Ascending aorta (tissue), 2 donors: ENCODE measurements around the gene ZNF124. TPM values are rescaled to one million over a fixed set of nuclear protein-coding genes. Genes with fewer than 3 reads are reported as not detected.

ENCODE experiments used
- DNase-seq, 2 donors: peaks; one replicate each; pipeline ENCODE4 v3.0.0-alpha.2; 2019; ENCODE audit warnings: low spot score in 2 of 2
- H3K27ac ChIP-seq, 2 donors: fragments of 200-600 bp; sonication (generic); one replicate each; pipeline ENCODE4 v1.5.1; 2016 to 2017; ENCODE audit warnings: mild to moderate bottlenecking in 1 of 2
- H3K27me3 ChIP-seq: fragments of 200-600 bp; sonication (generic); one replicate; pipeline ENCODE4 v1.5.1; 2017
- H3K36me3 ChIP-seq, 2 donors: fragments of 200-600 bp; sonication (generic); one replicate each; pipeline ENCODE4 v1.5.1; 2016
- H3K4me1 ChIP-seq, 2 donors: fragments of 200-600 bp; sonication (generic); one replicate each; pipeline ENCODE4 v1.5.1; 2016 to 2017; ENCODE audit warnings: mild to moderate bottlenecking in 1 of 2
- H3K4me3 ChIP-seq, 2 donors: fragments of 200-600 bp; sonication (generic); one replicate each; pipeline ENCODE4 v1.5.1; 2016 to 2017; ENCODE audit warnings: mild to moderate bottlenecking in 1 of 2
- H3K9me3 ChIP-seq, 2 donors: fragments of 200-600 bp; sonication (generic); one replicate each; pipeline ENCODE4 v1.5.1; 2016
- intact Hi-C: fragments of 100-400 bp; cut with DNase I; formaldehyde crosslinking; loops from one replicate; pipeline ENCODE4 v1.15.1; 2023
- total RNA-seq: library from RNA; depleted of rRNA; stranded (reverse); fragments of >200 nt; gene quantifications from one replicate; pipeline ENCODE4 v1.1.0, GENCODE V29; 2016
- TF ChIP-seq, protein P1 (sequence below), 3 experiments: fragments of 200-600 bp in 2 of 3; fragments of 450-650 bp in 1 of 3; sonication (generic) in 2 of 3; IDR thresholded peaks; one replicate each; pipeline ENCODE4 v1.5.1; 2016 to 2019; ENCODE audit warnings: antibody characterized with exemption in 3 of 3, mild to moderate bottlenecking in 1 of 3, moderate library complexity in 1 of 3

The ZNF124 gene
- total RNA-seq, 1 donor from 2014 or later, result 33.1 TPM

DNA sequence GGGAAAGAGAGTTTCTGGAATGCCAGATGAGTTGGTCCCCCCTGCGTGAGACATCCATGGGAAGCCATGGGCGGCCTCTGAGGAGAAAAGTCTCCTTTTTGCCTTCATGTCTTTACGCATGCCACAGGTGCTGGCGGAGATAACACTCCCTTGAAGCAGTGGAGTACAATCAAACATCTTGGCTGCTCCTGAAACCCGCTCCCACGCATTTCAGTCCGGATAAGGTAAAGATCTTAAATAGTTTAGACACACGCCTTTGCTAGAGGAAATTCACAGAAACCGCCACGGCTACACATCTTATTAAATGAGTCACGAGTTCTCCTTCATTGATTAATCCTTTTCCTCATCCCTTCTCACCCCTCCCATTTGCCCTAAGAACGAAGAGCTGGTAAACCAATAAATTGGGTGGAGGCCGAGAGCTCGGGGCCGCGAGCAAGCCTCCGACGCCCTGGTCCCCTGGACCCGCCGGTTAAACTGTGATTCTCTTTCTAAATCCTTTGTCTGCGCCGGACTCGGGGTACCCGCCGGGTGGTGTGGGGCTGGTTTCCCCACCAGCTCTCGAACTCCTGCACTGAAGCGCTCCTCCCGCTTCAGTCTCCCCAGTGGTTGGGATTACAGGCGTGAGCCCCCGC is 61.1 kb downstream of the ZNF124 start:
- Histone ChIP-seq H3K27me3 (no peaks in the 10 kb centered on the region), H3K4me1 (peaks cover 6 to 7% of the 10 kb centered on the region in 2 donors), H3K36me3 (no peaks in the 10 kb centered on the region), H3K4me3 (peak overlapping the region; percentile 85 to 88), H3K27ac (peak overlapping the region; percentile 75 to 83), H3K9me3 (no peaks in the 10 kb centered on the region)
- intact Hi-C loops, result loop anchor here (5.0 kb wide), 3 partner anchors 62 to 222 kb away; partner anchors contain the start of genes ZNF124 and ZNF496
- TF ChIP-seq, protein P1, sequence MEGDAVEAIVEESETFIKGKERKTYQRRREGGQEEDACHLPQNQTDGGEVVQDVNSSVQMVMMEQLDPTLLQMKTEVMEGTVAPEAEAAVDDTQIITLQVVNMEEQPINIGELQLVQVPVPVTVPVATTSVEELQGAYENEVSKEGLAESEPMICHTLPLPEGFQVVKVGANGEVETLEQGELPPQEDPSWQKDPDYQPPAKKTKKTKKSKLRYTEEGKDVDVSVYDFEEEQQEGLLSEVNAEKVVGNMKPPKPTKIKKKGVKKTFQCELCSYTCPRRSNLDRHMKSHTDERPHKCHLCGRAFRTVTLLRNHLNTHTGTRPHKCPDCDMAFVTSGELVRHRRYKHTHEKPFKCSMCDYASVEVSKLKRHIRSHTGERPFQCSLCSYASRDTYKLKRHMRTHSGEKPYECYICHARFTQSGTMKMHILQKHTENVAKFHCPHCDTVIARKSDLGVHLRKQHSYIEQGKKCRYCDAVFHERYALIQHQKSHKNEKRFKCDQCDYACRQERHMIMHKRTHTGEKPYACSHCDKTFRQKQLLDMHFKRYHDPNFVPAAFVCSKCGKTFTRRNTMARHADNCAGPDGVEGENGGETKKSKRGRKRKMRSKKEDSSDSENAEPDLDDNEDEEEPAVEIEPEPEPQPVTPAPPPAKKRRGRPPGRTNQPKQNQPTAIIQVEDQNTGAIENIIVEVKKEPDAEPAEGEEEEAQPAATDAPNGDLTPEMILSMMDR (IDR thresholded peaks at IDR 0.05), result no peak
- no peak for DNase-seq

DNA sequence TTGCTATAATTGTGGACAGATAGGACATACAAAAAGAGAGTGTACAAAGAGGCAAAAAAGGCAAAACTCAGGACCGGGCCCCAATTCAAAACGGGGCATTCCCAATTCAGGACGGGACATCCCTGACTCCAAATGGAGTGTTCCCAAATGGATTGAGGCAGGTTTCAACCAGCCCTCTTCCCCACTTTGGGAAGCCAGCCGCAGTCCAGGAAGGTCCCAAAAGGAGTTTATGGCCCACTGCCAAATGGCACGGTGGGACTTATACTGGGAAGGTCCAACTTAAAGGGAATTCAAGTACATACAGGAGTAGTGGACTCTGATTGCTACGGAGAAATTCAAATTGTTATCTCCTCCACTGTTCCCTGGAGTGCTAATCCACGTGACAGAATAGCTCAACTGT is 64.1 kb downstream of the ZNF124 start:
- TF ChIP-seq, protein P1 (IDR thresholded peaks at IDR 0.05), result no peak
- no peak overlapping the region for H3K4me3 ChIP-seq
- no peak overlapping the region for H3K27ac ChIP-seq
- H3K4me1 ChIP-seq, result peaks cover 6 to 20% of the 10 kb centered on the region in 2 donors
- intact Hi-C loops, result no loop called here
- no peaks in the 10 kb centered on the region for H3K9me3 ChIP-seq
- no peak for DNase-seq
- no peaks in the 10 kb centered on the region for H3K36me3 ChIP-seq
- no peaks in the 10 kb centered on the region for H3K27me3 ChIP-seq

DNA sequence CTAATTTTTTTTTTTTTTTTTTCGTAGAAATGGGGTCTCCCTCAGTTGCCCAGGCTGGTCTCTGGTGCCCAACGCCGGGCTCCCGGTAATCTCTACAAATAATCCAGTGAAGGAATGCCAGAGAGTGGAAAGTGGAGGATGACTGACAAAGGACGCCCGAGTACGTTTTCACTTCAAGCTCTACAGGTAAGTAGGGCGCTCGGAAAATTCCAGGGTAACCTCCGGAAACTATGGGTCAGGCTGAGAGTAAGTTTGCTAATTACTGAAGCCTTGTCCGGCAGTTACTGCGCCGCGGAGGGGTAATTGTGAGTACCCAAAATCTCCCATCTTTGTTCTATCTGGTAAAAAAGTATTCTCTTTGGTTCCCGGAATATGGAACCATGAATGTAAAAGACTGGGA is 65.9 kb downstream of the ZNF124 start:
- H3K27ac ChIP-seq, result no peak overlapping the region
- DNase-seq, result no peak
- H3K36me3 ChIP-seq, result peaks cover 11 to 12% of the 10 kb centered on the region in 2 donors
- H3K27me3 ChIP-seq, result no peaks in the 10 kb centered on the region
- peaks cover 0 to 9% of the 10 kb centered on the region in 2 donors for H3K9me3 ChIP-seq
- peaks cover 0 to 13% of the 10 kb centered on the region in 2 donors for H3K4me1 ChIP-seq
- H3K4me3 ChIP-seq, result no peak overlapping the region
- intact Hi-C loops, result loop anchor here (2.0 kb wide), 1 partner anchor 105 kb away; no protein-coding TSS in a partner anchor
- TF ChIP-seq, protein P1 (IDR thresholded peaks at IDR 0.05), result no peak

Other genes with a start within 250 kb of the ZNF124 start
- gene AHCTF1, start 240.1 kb downstream of the ZNF124 start, total RNA-seq, result 16.5 TPM
- gene ZNF695, start 164.0 kb downstream of the ZNF124 start, total RNA-seq, result not detected
- gene ZNF670, start 93.2 kb downstream of the ZNF124 start, total RNA-seq, result not detected
- gene ZNF669, start 67.7 kb downstream of the ZNF124 start, total RNA-seq, result 0.64 TPM
- gene VN1R5, start 84.1 kb upstream of the ZNF124 start, total RNA-seq, result not detected
- 38.5 TPM for gene ZNF496, start 159.8 kb upstream of the ZNF124 start, total RNA-seq
- 0.11 TPM for gene NLRP3, start 244.2 kb upstream of the ZNF124 start, total RNA-seq